ENCODE results near the gene CIAO1. TPM values are rescaled to one million over a fixed set of nuclear protein-coding genes. Genes with fewer than 3 reads are reported as not detected.

The CIAO1 gene
- total RNA-seq, 4 donors from 2014 or later, result 83.2 to 141 (median 122) TPM

DNA sequence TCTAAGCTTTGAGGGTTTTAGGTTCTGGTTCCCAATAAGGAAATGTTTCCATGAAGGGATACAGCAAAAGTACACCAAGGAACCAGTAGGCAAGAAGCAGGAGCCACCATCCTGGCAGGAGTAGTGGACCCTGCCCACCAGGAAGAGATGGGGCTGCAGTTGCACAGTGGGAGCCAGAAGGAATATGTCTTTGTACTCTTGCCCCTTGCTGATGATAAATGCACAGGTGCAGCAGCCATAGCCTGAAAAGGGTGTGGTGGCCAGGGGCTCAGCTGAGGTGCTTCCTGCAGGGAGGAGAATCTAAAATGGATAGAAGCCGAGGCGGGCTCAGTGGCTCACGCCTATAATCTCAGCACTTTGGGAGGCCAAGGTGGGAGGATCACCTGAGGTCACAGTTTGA, 27.8 kb upstream of the CIAO1 start:
- TF ChIP-seq, protein P1, sequence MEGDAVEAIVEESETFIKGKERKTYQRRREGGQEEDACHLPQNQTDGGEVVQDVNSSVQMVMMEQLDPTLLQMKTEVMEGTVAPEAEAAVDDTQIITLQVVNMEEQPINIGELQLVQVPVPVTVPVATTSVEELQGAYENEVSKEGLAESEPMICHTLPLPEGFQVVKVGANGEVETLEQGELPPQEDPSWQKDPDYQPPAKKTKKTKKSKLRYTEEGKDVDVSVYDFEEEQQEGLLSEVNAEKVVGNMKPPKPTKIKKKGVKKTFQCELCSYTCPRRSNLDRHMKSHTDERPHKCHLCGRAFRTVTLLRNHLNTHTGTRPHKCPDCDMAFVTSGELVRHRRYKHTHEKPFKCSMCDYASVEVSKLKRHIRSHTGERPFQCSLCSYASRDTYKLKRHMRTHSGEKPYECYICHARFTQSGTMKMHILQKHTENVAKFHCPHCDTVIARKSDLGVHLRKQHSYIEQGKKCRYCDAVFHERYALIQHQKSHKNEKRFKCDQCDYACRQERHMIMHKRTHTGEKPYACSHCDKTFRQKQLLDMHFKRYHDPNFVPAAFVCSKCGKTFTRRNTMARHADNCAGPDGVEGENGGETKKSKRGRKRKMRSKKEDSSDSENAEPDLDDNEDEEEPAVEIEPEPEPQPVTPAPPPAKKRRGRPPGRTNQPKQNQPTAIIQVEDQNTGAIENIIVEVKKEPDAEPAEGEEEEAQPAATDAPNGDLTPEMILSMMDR (IDR thresholded peaks at IDR 0.05; ENCODE audit: low read depth), result no peak

- TF ChIP-seq, protein P1 (IDR thresholded peaks at IDR 0.05; ENCODE audit: low read depth), result no peak
Observed at GRCh38 chr2:96239091-96239490, 26.9 kb upstream of the CIAO1 start.

GRCh38 chr2:96239745-96240264, 26.2 kb upstream of the CIAO1 start:
- TF ChIP-seq, protein P1 (IDR thresholded peaks at IDR 0.05; ENCODE audit: low read depth), result no peak

- TF ChIP-seq, protein P1 (IDR thresholded peaks at IDR 0.05; ENCODE audit: low read depth), result no peak
Observed at GRCh38 chr2:96240341-96241038, 25.5 kb upstream of the CIAO1 start.

- TF ChIP-seq, protein P1 (IDR thresholded peaks at IDR 0.05; ENCODE audit: low read depth), result no peak
Observed at GRCh38 chr2:96241227-96241626, 24.8 kb upstream of the CIAO1 start.

GRCh38 chr2:96241900-96242611, 24.0 kb upstream of the CIAO1 start:
- TF ChIP-seq, protein P1 (IDR thresholded peaks at IDR 0.05; ENCODE audit: low read depth), result no peak

DNA sequence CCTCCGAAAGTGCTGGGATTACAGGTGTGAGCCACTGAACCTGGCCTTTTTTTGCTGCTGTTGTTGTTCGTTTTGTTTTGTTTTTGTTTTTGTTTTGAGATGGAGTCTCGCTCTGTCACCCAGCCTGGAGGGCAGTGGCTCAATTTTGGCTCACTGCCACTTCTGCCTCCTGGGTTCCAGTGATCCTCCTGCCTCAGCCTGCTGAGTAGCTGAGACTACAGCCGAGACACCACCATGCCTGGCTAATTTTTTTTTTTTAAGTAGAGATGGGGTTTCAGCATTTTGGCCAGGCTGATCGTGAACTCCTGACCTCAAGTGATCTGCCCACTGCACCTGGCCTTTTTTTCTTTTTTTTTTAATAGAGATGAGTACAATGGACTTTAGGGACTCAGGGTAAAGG, 22.2 kb upstream of the CIAO1 start:
- TF ChIP-seq, protein P1 (IDR thresholded peaks at IDR 0.05; ENCODE audit: low read depth), result no peak
